HepG2 (cell line): ENCODE measurements around the gene UCK2. TPM values are rescaled to one million over a fixed set of nuclear protein-coding genes. Genes with fewer than 3 reads are reported as not detected.
"Not testable (repeated sequence)": the region's sequence is repeated elsewhere in the genome, so short reads cannot be mapped to it uniquely, and the experiment has no call there.

Experiments used
- ARID5B ChIP-seq: IDR thresholded peaks from 2 replicates; pipeline ENCODE4 v1.4.0; 2020; ENCODE audit warnings: mild to moderate bottlenecking, missing genetic modification reagents
- BCL6 ChIP-seq: IDR thresholded peaks from 2 replicates; pipeline ENCODE4 v1.6.1; 2016; ENCODE audit warnings: missing genetic modification reagents, missing compliant biosample characterization
- FOXA1 ChIP-seq, 2 experiments: fragments of 450-650 bp in 1 of 2; sonication (generic) in 1 of 2; formaldehyde crosslinking in 1 of 2; IDR thresholded peaks; 2 replicates each; pipeline versions ENCODE4 v1.4.0 to v1.6.1; 2016 to 2020; ENCODE audit warnings: missing genetic modification reagents in 1 of 2
- FOXK1 ChIP-seq: sonication (generic); formaldehyde crosslinking; IDR thresholded peaks from 2 replicates; pipeline ENCODE4 v1.4.0; 2020; ENCODE audit warnings: low read depth, missing genetic modification reagents, borderline replicate concordance
- KAT8 ChIP-seq: IDR thresholded peaks from 2 replicates; pipeline ENCODE4 v1.6.1; 2016; ENCODE audit warnings: missing genetic modification reagents, missing compliant biosample characterization
- PAXIP1 ChIP-seq: sonication (generic); formaldehyde crosslinking; conservative IDR thresholded peaks from 2 replicates; pipeline ENCODE4 v1.4.0; 2020; ENCODE audit warnings: mild to moderate bottlenecking, missing genetic modification reagents, moderate library complexity
- POGZ ChIP-seq: sonication (generic); formaldehyde crosslinking; IDR thresholded peaks from 2 replicates; pipeline ENCODE4 v1.4.0; 2020; ENCODE audit warnings: mild to moderate bottlenecking, missing genetic modification reagents
- SAP130 ChIP-seq: IDR thresholded peaks from 2 replicates; pipeline ENCODE4 v1.6.1; 2016; ENCODE audit warnings: low read depth
- SP5 ChIP-seq: IDR thresholded peaks from 2 replicates; pipeline ENCODE4 v1.6.1; 2016; ENCODE audit warnings: low read depth, borderline replicate concordance
- ZMYM4 ChIP-seq: sonication (generic); formaldehyde crosslinking; IDR thresholded peaks from 2 replicates; pipeline ENCODE4 v1.8.1; 2023; ENCODE audit warnings: mild to moderate bottlenecking, missing genetic modification reagents
- ZNF280B ChIP-seq: sonication (generic); formaldehyde crosslinking; IDR thresholded peaks from 2 replicates; pipeline ENCODE4 v1.5.0; 2020; ENCODE audit warnings: missing genetic modification reagents, mild to moderate bottlenecking, borderline replicate concordance
- ZNF281 ChIP-seq: sonication (generic); formaldehyde crosslinking; IDR thresholded peaks from 2 replicates; pipeline ENCODE4 v1.4.0; 2020; ENCODE audit warnings: missing genetic modification reagents, borderline replicate concordance
- polyA plus RNA-seq, 8 experiments: library from polyadenylated mRNA; depleted of rRNA in 3 of 8; stranded (reverse) in 7 of 8; unstranded in 1 of 8; fragments of >200 nt; fragmentation: Illumina TruSeq in 4 of 8; extraction: Trizol in 4 of 8; gene quantifications; 2 replicates each; pipeline versions ENCODE4 v1.2.1 to v1.2.3, GENCODE V29; 2011 to 2016; ENCODE audit warnings: low read depth in 4 of 8, missing spikeins in 1 of 8, mixed read lengths in 1 of 8; ENCODE audit not compliant: insufficient read depth in 1 of 8
- total RNA-seq, 5 experiments: library from RNA; depleted of rRNA; stranded (reverse); fragments of >200 nt; fragmentation: Illumina TruSeq; extraction: Trizol; gene quantifications; 2 replicates each; pipeline ENCODE4 v1.2.3, GENCODE V29; 2016; ENCODE audit warnings: low read depth in 1 of 5

UCK2 gene
- total and polyA plus RNA-seq, 2 of the 13 experiments (the other 11 are each of a cell fraction or from before 2014, with no cell fraction given): 64.3 to 78.0 TPM

- TF ChIP-seq ZNF280B (CRISPR knock-in tag) (0 out of 2 replicates have a peak, but pooled peaks have one; percentile 41), PAXIP1 (CRISPR knock-in tag) (peak; percentile 23; the same call in 1 of the 2 replicates), FOXK1 (CRISPR knock-in tag) (peak; percentile 40; the same call in 1 of the 2 replicates), POGZ (CRISPR knock-in tag) (peak; percentile 44; the same call in 1 of the 2 replicates), SAP130 (CRISPR knock-in tag) (peak; percentile 20; the same call in 1 of the 2 replicates), SP5 (CRISPR knock-in tag) (peak; percentile 43; the same call in 1 of the 2 replicates), ZMYM4 (CRISPR knock-in tag) (peak; percentile 64), KAT8 (CRISPR knock-in tag) (0 out of 2 replicates have a peak, but pooled peaks have one; percentile 26), ZNF281 (CRISPR knock-in tag) (peak; percentile 95), FOXA1 (CRISPR knock-in tag; IDR thresholded peaks at IDR 0.05) (peak; percentile 71), BCL6 (CRISPR knock-in tag) (0 out of 2 replicates have a peak, but pooled peaks have one; percentile 19), ARID5B (peak; percentile 66)
- not testable (repeated sequence) for TF ChIP-seq FOXA1 (IDR thresholded peaks at IDR 0.05)
- TF ChIP-seq, all 625 proteins: peak for 24; not testable (repeated sequence) for 601
These were observed 43.9 kb upstream of the UCK2 start (continued) for GRCh38 chr1:165783519-165783918.
